HFFc6 (cell line): ENCODE measurements around the gene TESK1. TPM values are rescaled to one million over a fixed set of nuclear protein-coding genes. Genes with fewer than 3 reads are reported as not detected.
"Not testable (repeated sequence)": the region's sequence is repeated elsewhere in the genome, so short reads cannot be mapped to it uniquely, and the experiment has no call there.

Experiments used
- DNase-seq: peaks from one replicate; pipeline ENCODE4 v3.0.0-alpha.2; 2018
- H3K27ac Mint-ChIP-seq: 2 replicates; pipeline ENCODE4 v1.8.0; 2020; ENCODE audit warnings: mild to moderate bottlenecking, mixed read lengths
- H3K27me3 Mint-ChIP-seq: 2 replicates; pipeline ENCODE4 v1.8.0; 2021; ENCODE audit warnings: mild to moderate bottlenecking, moderate library complexity, mixed read lengths; ENCODE audit not compliant: insufficient read depth
- H3K36me3 Mint-ChIP-seq: 2 replicates; pipeline ENCODE4 v1.8.0; 2021; ENCODE audit warnings: low read depth, mixed read lengths
- H3K4me1 Mint-ChIP-seq: 2 replicates; pipeline ENCODE4 v1.8.0; 2020; ENCODE audit warnings: low read depth, mixed read lengths
- H3K4me3 Mint-ChIP-seq: 2 replicates; pipeline ENCODE4 v1.8.0; 2020; ENCODE audit warnings: mild to moderate bottlenecking, moderate library complexity, mixed read lengths
- H3K9me3 Mint-ChIP-seq: 2 replicates; pipeline ENCODE4 v1.8.0; 2020; ENCODE audit warnings: mild to moderate bottlenecking, mixed read lengths
- total RNA-seq, 6 experiments: library from RNA; stranded (reverse); fragmentation: NEBNext Ultra II Directional; extraction: Animal tissue kit (Norgen Biotek cat#: 25700); gene quantifications; 2 replicates in 1 of 6; 3 replicates in 5 of 6; pipeline ENCODE4 v1.2.3, GENCODE V29; 2021
- TF ChIP-seq, protein P1 (sequence below): fragments of 200-600 bp; sonication (generic); IDR thresholded peaks from 2 replicates; pipeline ENCODE4 v1.5.0; 2021; ENCODE audit warnings: antibody characterized with exemption, mild to moderate bottlenecking

Gene TESK1
- total RNA-seq, 6 experiments from 2014 or later, result 25.4 to 33.2 (median 28.5) TPM

DNA sequence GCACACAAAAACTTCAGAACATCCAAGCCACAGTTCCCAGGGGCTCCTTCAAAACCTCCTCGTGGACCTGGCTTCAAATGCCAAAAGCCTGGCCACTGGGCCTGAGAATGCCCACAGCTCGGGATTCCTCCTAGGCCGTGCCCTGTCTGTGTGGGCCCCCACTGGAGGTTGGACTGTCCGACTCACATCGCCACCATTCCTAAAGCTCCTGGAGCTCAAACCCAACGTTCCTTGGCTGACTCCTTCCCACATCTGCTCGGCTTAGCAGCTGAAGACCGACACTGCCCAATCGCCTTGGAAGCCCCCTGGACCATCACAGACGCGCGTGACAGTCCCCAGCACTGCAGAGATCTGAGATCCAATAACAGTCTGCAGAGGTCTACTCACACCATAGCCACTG is 38.0 kb downstream of the TESK1 start:
- TF ChIP-seq, protein P1, sequence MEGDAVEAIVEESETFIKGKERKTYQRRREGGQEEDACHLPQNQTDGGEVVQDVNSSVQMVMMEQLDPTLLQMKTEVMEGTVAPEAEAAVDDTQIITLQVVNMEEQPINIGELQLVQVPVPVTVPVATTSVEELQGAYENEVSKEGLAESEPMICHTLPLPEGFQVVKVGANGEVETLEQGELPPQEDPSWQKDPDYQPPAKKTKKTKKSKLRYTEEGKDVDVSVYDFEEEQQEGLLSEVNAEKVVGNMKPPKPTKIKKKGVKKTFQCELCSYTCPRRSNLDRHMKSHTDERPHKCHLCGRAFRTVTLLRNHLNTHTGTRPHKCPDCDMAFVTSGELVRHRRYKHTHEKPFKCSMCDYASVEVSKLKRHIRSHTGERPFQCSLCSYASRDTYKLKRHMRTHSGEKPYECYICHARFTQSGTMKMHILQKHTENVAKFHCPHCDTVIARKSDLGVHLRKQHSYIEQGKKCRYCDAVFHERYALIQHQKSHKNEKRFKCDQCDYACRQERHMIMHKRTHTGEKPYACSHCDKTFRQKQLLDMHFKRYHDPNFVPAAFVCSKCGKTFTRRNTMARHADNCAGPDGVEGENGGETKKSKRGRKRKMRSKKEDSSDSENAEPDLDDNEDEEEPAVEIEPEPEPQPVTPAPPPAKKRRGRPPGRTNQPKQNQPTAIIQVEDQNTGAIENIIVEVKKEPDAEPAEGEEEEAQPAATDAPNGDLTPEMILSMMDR, result no peak
- no peak overlapping the region for H3K27ac Mint-ChIP-seq

DNA sequence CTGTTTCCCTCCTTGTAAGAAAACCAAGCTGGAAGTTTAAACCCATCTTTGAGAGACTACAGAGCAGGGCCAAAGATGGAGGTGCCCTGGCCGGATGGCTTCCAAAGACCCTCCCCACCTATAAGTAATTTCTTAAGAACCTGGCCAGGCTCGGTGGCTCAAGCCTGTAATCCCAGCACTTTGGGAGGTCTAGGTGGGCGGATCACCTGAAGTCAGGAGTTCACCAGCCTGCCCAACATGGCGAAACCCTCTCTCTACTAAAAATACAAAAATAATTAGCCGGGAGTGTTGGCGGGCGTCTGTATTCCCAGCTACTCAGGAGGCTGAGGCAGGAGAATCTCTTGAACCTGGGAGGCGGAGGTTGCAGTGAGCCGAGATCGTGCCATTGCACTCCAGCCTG is 40.7 kb downstream of the TESK1 start:
- DNase-seq, H3K27me3 Mint-ChIP-seq, H3K36me3 Mint-ChIP-seq, H3K27ac Mint-ChIP-seq, H3K9me3 Mint-ChIP-seq: not testable (repeated sequence)
- peaks cover 18% of the 10 kb centered on the region for H3K4me1 Mint-ChIP-seq
- H3K4me3 Mint-ChIP-seq, result peak overlapping the region; percentile 90

More for the DNA sequence above, 38.0 kb downstream of the TESK1 start:
- peaks cover 30% of the 10 kb centered on the region for H3K4me1 Mint-ChIP-seq
- H3K4me3 Mint-ChIP-seq, result no peak overlapping the region
- no peaks in the 10 kb centered on the region for H3K9me3 Mint-ChIP-seq
- peaks cover 12% of the 10 kb centered on the region for H3K36me3 Mint-ChIP-seq
- DNase-seq, result no peak
- peaks cover 4% of the 10 kb centered on the region for H3K27me3 Mint-ChIP-seq

DNA sequence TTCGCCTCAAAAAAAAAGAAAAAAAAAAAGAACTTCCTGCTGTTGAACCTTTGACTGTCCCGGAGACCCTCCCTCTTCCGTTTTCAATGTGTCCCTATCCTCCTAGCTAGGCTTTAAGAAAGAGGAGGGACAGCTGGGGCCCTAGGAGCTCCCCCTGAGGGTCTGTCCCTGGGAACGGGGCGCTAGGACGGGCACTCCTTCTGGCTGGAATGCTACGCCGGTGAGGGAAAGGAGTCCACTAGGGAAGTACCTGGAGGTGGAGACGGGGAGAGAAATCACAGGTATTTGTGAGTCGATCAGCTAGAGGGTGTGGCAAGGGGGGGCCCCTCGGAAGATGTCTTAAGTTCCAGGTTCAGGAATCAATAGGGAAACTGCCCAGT is 41.1 kb downstream of the TESK1 start:
- peak overlapping the region; percentile 89 for H3K27ac Mint-ChIP-seq
- TF ChIP-seq, protein P1, result no peak
- H3K4me3 Mint-ChIP-seq, result peak overlapping the region; percentile 90
- peaks cover 19% of the 10 kb centered on the region for H3K4me1 Mint-ChIP-seq
- H3K27me3 Mint-ChIP-seq, result peaks cover 5% of the 10 kb centered on the region
- DNase-seq, result no peak
- 0 out of 2 replicates have a peak, but pooled peaks cover under 1% of the 10 kb centered on the region for H3K36me3 Mint-ChIP-seq
- H3K9me3 Mint-ChIP-seq, result no peaks in the 10 kb centered on the region

DNA sequence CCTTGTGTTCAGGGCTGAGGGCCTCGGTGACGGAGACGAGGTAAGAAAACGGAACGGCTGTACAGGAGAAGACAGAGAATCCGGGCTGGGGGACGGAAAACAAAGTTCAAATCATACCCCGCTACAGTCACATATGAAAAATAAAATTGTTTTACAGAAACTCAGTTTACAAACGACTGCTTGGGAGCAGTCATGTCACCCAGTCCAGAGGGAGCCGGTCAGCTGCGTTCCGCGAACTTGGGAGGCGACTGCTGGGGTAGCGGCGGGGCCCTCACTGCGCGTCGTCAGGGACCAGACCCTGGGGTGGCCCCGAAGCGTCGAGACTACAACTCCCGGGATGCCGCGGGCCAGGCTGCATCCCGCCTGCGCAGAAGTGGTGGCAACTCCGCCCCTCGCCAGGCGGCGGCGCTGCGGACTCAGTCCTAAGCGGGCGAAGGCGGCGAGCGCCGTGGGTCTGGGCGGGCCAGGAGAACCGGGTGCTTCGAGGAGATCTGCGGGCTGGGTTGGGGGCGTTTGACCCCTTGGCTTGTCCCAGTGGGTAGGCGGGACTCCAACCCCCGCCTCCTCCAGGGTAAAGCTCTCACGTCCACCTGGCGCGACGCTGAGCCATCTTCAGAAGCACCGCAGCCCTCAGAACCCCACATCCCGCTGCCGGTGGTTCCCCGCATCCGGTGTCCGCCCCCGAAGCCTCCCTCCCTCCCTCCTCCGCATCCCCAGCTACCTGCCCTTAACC is 41.6 kb downstream of the TESK1 start:
- no peaks in the 10 kb centered on the region for H3K36me3 Mint-ChIP-seq
- TF ChIP-seq, protein P1, result peak; percentile 94
- H3K9me3 Mint-ChIP-seq, result no peaks in the 10 kb centered on the region
- H3K4me1 Mint-ChIP-seq, result peaks cover 24% of the 10 kb centered on the region
- H3K27me3 Mint-ChIP-seq, result peaks cover 5% of the 10 kb centered on the region
- H3K4me3 Mint-ChIP-seq, result peak overlapping the region; percentile 90
- H3K27ac Mint-ChIP-seq, result peak overlapping the region; percentile 89
- DNase-seq, result peak; percentile 75

DNA sequence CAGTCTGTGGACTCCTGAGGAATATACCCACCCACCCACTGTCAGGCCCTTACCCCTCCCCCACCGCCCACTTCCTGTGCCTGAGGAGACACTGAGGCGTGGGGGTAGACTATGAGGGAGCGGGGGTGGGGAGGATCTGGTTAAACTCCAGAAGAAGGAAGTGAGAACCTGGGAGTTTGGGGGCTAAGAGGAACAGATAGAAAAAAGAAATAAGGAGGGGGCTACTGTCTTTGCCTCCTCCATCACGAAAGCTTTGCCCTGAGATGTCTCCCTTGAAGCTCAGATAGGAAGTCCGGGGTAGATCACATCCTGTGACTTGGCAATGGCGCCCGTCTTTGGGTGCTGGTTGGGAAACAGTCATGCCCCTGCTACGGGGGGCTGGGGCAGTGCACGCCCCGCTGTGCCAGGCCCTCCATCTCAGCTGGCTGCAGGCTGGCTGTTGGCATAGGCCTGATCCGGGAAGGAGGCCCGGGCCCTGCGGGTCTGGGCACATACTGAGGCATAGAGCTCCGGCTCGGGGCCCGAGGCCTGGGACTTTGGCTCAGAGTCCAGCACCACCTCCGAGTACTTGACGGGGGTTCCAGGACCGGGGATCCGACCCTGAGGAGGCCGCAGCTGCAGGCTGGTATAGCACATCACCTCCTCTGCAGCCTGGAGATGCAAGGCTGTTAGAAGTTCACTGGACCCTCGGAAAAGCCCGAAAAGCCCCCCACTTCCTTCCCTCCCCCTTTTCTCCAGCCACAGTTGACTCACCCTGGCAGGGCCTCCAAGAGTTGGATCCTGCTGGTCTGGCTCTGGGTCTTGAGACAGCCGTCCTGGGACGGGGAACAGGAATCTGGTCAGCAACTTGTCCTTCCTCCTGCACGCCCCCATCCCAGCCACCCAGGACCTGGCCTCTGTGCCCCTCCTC is 44.6 kb downstream of the TESK1 start:
- H3K27me3 Mint-ChIP-seq, result peaks cover 5% of the 10 kb centered on the region
- TF ChIP-seq, protein P1, result no peak
- H3K36me3 Mint-ChIP-seq, result no peaks in the 10 kb centered on the region
- H3K27ac Mint-ChIP-seq, result no peak overlapping the region
- DNase-seq, result no peak
- H3K4me3 Mint-ChIP-seq, result no peak overlapping the region
- peaks cover 22% of the 10 kb centered on the region for H3K4me1 Mint-ChIP-seq
- no peaks in the 10 kb centered on the region for H3K9me3 Mint-ChIP-seq
